Stimulated activated effector memory CD8-positive, alpha-beta T cell treated with anti-CD3 and anti-CD28 coated beads, Interleukin-12 subunit alpha, Interleukin-12 subunit beta, amount 100 ng/mL, for 72 hours (primary cell): Measurements from ENCODE around the gene HDAC9.

Experiments used
- ATAC-seq: fragments of 150-1000 bp; cut with Tn5 transposase; 2 replicates; pipeline ENCODE4 v1.10.0; 2021
- DNase-seq, 2 donors: peaks; one replicate each; pipeline ENCODE4 v3.0.0; 2021 to 2022; ENCODE audit warnings: low spot score in 2 of 2
- H3K27ac Mint-ChIP-seq: one replicate; pipeline ENCODE4 v1.8.0; 2022; ENCODE audit warnings: mild to moderate bottlenecking, mixed read lengths
- H3K36me3 Mint-ChIP-seq: one replicate; pipeline ENCODE4 v1.8.0; 2022; ENCODE audit warnings: mild to moderate bottlenecking, mixed read lengths
- H3K4me1 Mint-ChIP-seq: one replicate; pipeline ENCODE4 v1.8.0; 2022; ENCODE audit warnings: mixed read lengths
- H3K4me3 Mint-ChIP-seq: one replicate; pipeline ENCODE4 v1.8.0; 2022; ENCODE audit warnings: mild to moderate bottlenecking, mixed read lengths
- H3K9me3 Mint-ChIP-seq: one replicate; pipeline ENCODE4 v1.8.0; 2022; ENCODE audit warnings: mixed read lengths

Gene HDAC9

DNA sequence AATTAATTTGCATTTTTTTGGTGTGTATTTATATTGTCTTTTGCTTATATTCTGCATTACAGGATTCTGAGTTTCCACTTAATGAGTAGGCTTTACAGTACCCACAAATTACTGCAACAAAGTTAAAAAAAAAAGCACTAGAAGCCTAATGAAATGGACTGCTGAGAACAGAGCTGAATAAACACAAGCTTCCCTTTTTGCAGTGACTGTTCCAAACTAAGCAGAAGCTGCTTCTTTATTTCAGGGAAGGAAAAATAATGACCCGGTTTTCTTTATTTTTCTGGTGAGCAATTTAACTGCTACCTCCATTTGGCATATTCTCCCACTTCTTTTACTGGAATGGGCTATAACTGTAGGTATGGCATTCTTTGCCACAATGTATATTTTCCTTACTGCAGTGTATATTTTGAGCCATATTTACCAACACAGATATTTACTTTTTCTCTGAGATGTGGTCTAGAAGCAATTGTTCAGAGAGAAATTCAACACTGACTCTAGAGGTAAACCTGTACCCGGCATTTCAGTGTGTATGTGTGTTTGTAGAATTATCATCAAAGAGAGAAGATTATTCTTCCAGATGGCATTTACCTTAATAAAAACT is 56.9 kb downstream of the HDAC9 start:
- no peaks in the 10 kb centered on the region for H3K4me1 Mint-ChIP-seq
- no peak for DNase-seq
- ATAC-seq = no peak
- H3K4me3 Mint-ChIP-seq = no peak overlapping the region
- no peaks in the 10 kb centered on the region for H3K36me3 Mint-ChIP-seq
- no peak overlapping the region for H3K27ac Mint-ChIP-seq
- no peaks in the 10 kb centered on the region for H3K9me3 Mint-ChIP-seq

GRCh38 chr7:18552943-18553604 is 57.5 kb downstream of the HDAC9 start:
- ATAC-seq (no peak), DNase-seq (no peak)
- no peaks in the 10 kb centered on the region for H3K9me3 Mint-ChIP-seq
- no peaks in the 10 kb centered on the region for H3K4me1 Mint-ChIP-seq
- H3K27ac Mint-ChIP-seq = no peak overlapping the region
- no peak overlapping the region for H3K4me3 Mint-ChIP-seq
- H3K36me3 Mint-ChIP-seq = no peaks in the 10 kb centered on the region

DNA sequence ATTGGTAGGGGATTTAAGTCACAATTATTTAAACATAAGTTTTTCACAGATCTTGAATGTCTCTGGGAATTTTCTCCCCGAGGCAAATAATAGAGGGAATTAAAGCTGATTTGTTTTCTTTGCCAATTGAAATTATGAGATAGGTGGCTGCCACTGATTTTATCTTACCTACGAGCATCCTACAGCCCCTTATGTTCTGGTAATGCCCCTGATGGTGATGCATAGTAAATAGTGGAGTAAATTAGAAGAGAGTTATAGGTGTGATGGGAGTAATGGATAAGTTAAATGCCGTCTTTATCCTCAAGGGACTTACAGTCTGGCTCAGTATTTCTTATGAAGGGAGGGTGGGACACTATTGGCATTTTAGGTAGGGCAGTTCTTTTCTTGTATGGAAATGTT is 58.1 kb downstream of the HDAC9 start:
- no peak overlapping the region for H3K27ac Mint-ChIP-seq
- no peaks in the 10 kb centered on the region for H3K36me3 Mint-ChIP-seq
- no peaks in the 10 kb centered on the region for H3K9me3 Mint-ChIP-seq
- no peak for ATAC-seq
- H3K4me1 Mint-ChIP-seq = no peaks in the 10 kb centered on the region
- DNase-seq = no peak
- H3K4me3 Mint-ChIP-seq = no peak overlapping the region

DNA sequence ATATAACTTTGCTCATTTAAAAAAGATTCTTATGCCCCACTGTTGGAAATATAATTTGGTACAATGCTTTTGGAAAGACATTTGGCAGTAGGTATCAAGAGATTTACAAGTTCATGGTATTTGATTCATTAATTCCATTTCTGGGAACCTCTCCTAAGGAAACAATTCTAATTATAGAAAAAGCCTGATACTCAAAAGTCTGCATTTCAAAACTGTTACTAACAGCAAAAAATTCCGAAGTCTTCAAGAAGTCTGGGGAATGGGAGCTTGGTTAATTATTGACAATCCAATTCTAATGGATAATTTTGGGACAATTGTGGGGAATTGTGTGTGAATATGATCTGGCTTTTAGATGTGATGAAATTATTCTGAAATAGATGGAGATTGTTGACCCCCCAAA is 59.6 kb downstream of the HDAC9 start:
- H3K4me1 Mint-ChIP-seq = peaks cover 8% of the 10 kb centered on the region
- no peak overlapping the region for H3K4me3 Mint-ChIP-seq
- no peak overlapping the region for H3K27ac Mint-ChIP-seq
- H3K9me3 Mint-ChIP-seq = no peaks in the 10 kb centered on the region
- DNase-seq (no peak), ATAC-seq (no peak)
- no peaks in the 10 kb centered on the region for H3K36me3 Mint-ChIP-seq

DNA sequence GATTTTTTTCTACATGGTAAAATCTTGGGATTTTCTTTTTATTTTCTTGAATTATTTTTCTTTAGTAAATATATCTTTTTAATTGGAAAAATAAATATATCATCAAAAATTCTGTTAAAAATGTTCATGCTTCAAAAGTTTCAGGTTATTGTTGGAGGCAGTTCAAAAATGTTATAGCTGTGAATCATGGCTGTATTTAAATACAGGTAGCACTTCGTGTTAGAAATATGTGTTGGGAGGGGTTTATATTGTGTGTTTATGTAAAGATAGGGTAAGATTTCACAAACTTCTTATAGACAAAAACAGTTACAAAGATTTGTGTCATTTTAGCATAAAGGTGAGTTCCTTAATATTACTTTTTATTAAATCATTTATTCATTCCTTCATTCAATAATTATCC is 60.4 kb downstream of the HDAC9 start:
- H3K4me3 Mint-ChIP-seq = no peak overlapping the region
- H3K9me3 Mint-ChIP-seq = no peaks in the 10 kb centered on the region
- peaks cover 14% of the 10 kb centered on the region for H3K4me1 Mint-ChIP-seq
- DNase-seq (no peak), ATAC-seq (no peak)
- no peak overlapping the region for H3K27ac Mint-ChIP-seq
- H3K36me3 Mint-ChIP-seq = no peaks in the 10 kb centered on the region

GRCh38 chr7:18558503-18558902 is 63.0 kb downstream of the HDAC9 start:
- peaks cover 20% of the 10 kb centered on the region for H3K4me1 Mint-ChIP-seq
- ATAC-seq (peak; percentile 92), DNase-seq (no peak)
- no peaks in the 10 kb centered on the region for H3K9me3 Mint-ChIP-seq
- H3K27ac Mint-ChIP-seq = no peak overlapping the region
- no peak overlapping the region for H3K4me3 Mint-ChIP-seq
- no peaks in the 10 kb centered on the region for H3K36me3 Mint-ChIP-seq

DNA sequence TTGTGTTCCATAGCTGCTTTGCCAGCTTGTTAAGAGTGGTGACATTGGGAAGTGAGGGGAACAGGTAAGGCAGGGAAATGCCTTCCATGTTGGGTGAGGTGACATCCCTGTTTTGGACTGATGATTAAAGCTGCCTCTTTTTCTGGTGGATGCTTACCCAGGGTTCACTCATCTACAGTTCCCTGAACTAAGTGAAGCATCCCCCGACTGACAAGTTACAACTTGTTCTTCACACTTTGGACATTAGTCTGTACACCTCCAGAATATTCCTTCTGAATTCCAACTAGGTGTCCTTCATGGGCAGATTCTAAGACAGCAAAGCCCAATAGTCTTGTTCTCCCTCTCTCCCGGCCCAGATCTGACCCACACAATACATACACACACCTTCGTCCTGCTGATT is 63.4 kb downstream of the HDAC9 start:
- ATAC-seq = peak; percentile 37
- Mint-ChIP-seq H3K36me3 (no peaks in the 10 kb centered on the region), H3K9me3 (no peaks in the 10 kb centered on the region)

DNA sequence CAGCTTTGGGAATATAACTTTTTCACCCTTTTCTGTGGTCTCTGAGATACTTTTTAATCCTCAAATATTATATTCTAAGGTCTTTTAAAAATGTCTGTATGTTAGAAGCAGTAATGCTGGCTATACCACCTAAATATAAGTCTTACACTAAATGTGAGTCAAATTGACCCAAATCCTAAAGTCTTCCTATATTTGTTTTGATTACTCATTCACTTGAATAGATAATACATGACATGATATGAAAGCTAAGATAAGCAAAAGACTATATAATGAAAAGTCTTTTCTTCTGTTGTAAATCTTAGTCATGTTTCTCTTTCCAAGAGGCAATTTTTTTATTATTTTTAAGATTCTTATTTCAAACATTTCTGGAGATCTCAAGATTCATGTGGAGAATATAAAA is 64.2 kb downstream of the HDAC9 start:
- DNase-seq = no peak
- Mint-ChIP-seq H3K36me3 (no peaks in the 10 kb centered on the region), H3K27ac (no peak overlapping the region)

More for the DNA sequence above, 63.4 kb downstream of the HDAC9 start:
- no peak overlapping the region for H3K4me3 Mint-ChIP-seq
- DNase-seq = no peak
- H3K4me1 Mint-ChIP-seq = peaks cover 20% of the 10 kb centered on the region
- no peak overlapping the region for H3K27ac Mint-ChIP-seq

DNA sequence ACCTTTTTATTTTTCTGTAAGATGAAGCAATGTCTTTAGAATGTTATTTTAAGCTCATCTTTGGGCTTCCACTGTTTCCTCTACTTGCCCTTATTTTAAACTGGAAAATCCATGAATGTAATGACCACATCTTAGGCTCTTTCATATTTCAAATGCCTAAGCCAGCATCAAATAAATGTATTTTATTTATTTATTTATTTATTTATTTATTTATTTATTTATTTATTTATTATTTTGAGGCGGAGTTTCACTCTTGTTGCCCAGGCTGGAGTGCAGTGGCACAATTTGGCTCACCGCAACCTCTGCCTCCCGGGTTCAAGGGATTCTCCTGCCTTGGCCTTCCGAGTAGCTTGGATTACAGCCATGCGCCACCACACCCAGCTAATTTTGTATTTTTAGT is 69.2 kb downstream of the HDAC9 start:
- no peak overlapping the region for H3K27ac Mint-ChIP-seq
- H3K9me3 Mint-ChIP-seq = no peaks in the 10 kb centered on the region
- H3K4me3 Mint-ChIP-seq = no peak overlapping the region
- DNase-seq = no peak
- H3K4me1 Mint-ChIP-seq = peaks cover 12% of the 10 kb centered on the region
- no peaks in the 10 kb centered on the region for H3K36me3 Mint-ChIP-seq
- ATAC-seq = no peak

More for the DNA sequence above, 64.2 kb downstream of the HDAC9 start:
- Mint-ChIP-seq H3K4me3 (no peak overlapping the region), H3K4me1 (peaks cover 20% of the 10 kb centered on the region), H3K9me3 (no peaks in the 10 kb centered on the region)
- ATAC-seq = no peak

- peaks cover 11% of the 10 kb centered on the region for H3K4me1 Mint-ChIP-seq
- H3K9me3 Mint-ChIP-seq = no peaks in the 10 kb centered on the region
- no peak overlapping the region for H3K27ac Mint-ChIP-seq
- no peak overlapping the region for H3K4me3 Mint-ChIP-seq
- no peak for DNase-seq
- H3K36me3 Mint-ChIP-seq = no peaks in the 10 kb centered on the region
- ATAC-seq = no peak
Measured at GRCh38 chr7:18565337-18565736, 69.8 kb downstream of the HDAC9 start.

DNA sequence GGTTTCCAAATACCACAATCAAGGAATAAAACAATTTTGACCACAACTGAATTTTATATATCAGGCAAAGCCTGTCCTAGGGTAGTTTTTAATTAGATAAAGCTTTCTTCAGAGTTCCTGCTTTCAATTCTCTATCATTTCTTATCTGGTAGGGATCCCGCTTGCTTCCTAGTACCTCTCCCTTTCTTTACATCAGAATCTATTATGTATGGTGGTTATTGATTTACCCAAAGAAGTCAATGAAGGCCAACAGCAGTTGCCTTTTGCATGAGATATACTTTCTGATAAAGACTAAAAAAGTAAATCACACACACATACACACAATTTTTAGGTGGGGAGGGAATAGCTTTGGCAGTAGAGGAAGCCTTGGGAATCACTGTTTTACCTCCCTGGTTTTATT is 70.7 kb downstream of the HDAC9 start:
- Mint-ChIP-seq H3K36me3 (no peaks in the 10 kb centered on the region), H3K27ac (no peak overlapping the region), H3K4me1 (peaks cover 5% of the 10 kb centered on the region), H3K9me3 (no peaks in the 10 kb centered on the region), H3K4me3 (no peak overlapping the region)
- ATAC-seq (no peak), DNase-seq (no peak)

DNA sequence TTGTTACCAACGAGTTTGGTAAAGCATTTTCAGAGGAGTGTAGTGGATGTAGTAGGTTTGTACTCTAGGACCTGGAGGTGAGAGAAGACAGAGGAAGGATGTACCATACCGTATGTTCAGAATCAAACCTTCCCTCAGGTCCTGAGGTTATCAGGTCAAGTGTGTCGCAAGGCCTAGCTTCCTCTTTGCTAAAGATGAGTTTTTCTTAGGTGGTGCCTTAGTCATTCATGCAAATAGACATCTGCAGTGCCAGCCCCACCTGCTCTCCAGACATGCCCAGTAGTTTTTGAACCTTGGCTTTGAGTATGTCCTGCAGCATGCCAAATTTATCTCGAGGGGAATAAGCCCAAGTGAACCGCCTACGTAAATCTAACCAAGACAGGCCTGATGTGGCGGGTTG is 71.3 kb downstream of the HDAC9 start:
- ATAC-seq (peak; percentile 70), DNase-seq (no peak)
- no peaks in the 10 kb centered on the region for H3K36me3 Mint-ChIP-seq
- H3K4me1 Mint-ChIP-seq = no peaks in the 10 kb centered on the region
- no peaks in the 10 kb centered on the region for H3K9me3 Mint-ChIP-seq
- H3K27ac Mint-ChIP-seq = no peak overlapping the region
- H3K4me3 Mint-ChIP-seq = no peak overlapping the region

GRCh38 chr7:18570441-18570840 is 74.9 kb downstream of the HDAC9 start:
- Mint-ChIP-seq H3K27ac (no peak overlapping the region), H3K4me1 (no peaks in the 10 kb centered on the region)
- ATAC-seq = no peak

GRCh38 chr7:18570890-18571478 is 75.4 kb downstream of the HDAC9 start:
- Mint-ChIP-seq H3K36me3 (no peaks in the 10 kb centered on the region), H3K4me1 (no peaks in the 10 kb centered on the region), H3K27ac (no peak overlapping the region), H3K4me3 (no peak overlapping the region), H3K9me3 (no peaks in the 10 kb centered on the region)
- DNase-seq (no peak), ATAC-seq (no peak)

More at GRCh38 chr7:18570441-18570840, 74.9 kb downstream of the HDAC9 start:
- Mint-ChIP-seq H3K36me3 (no peaks in the 10 kb centered on the region), H3K4me3 (no peak overlapping the region), H3K9me3 (no peaks in the 10 kb centered on the region)
- no peak for DNase-seq

- ATAC-seq (peak; percentile 52), DNase-seq (no peak)
- Mint-ChIP-seq H3K4me3 (no peak overlapping the region), H3K9me3 (no peaks in the 10 kb centered on the region), H3K36me3 (no peaks in the 10 kb centered on the region), H3K27ac (no peak overlapping the region), H3K4me1 (peaks cover 8% of the 10 kb centered on the region)
Measured at GRCh38 chr7:18572154-18572553, 76.6 kb downstream of the HDAC9 start.

GRCh38 chr7:18572885-18573284 is 77.3 kb downstream of the HDAC9 start:
- ATAC-seq (no peak), DNase-seq (no peak)
- Mint-ChIP-seq H3K36me3 (no peaks in the 10 kb centered on the region), H3K27ac (no peak overlapping the region), H3K9me3 (no peaks in the 10 kb centered on the region), H3K4me3 (no peak overlapping the region), H3K4me1 (peaks cover 15% of the 10 kb centered on the region)
